Measurements from ENCODE around the gene LEKR1.

DNA sequence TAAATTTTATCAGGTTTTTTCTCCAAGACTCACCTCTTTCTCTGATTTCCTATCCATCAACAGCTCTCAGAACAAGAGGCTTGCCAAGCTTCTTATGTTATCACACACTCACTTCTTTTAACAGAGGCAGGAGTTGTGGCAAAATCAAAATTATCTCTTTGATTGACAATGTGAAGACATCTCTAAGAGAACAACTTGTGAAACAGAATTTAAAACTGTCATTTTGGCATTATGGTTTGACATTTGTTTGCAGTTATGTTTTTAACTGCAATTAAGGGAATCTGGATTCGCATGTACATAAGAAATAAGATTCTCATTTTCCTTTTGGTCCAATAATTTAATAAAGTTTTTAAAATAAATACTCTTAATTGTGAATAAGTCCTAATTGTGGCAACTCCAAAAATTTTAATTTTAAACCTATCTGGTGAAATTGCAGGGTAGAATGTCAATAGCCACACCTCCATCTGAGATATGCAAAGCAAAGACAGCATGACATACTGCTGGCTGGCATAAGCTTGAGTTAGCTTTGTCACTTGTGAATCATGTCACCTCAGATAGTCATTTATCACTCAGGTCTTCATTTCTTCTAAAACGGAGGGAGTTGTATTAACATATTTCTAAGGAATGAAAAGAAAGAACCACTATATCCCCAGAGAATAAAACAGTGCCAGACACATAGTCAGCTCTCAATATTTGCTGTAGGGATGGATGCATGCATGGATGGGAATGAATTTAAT lies 175.2 kb downstream of the LEKR1 start:
- TF ChIP-seq CTCF (IDR thresholded peaks at IDR 0.05; ENCODE audit: low read length): no peak
- TF ChIP-seq EZH2phosphoT487 (IDR thresholded peaks at IDR 0.05; ENCODE audit: low read length): no peak
